Measurements from ENCODE around the gene SLC35F5.

DNA sequence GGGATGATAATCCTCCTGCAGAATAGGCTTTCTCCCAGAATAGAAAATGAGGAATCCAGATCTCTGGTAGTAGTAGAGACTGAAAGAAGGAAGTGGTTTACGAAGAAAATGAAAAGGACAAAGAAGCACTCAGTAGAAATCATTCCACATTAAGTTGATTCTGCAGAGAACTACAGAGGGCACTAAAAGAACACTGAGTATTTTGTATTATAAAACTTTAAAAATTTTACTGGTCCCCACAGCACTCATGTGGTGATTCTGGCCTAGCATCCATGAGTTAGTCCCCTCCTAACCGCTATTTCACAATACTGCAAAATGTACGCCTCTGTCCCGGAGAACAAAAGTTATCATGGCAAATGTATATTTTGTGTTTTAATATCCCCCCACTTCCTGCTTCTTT lies 42.9 kb upstream of the SLC35F5 start:
- TF ChIP-seq, protein P1, sequence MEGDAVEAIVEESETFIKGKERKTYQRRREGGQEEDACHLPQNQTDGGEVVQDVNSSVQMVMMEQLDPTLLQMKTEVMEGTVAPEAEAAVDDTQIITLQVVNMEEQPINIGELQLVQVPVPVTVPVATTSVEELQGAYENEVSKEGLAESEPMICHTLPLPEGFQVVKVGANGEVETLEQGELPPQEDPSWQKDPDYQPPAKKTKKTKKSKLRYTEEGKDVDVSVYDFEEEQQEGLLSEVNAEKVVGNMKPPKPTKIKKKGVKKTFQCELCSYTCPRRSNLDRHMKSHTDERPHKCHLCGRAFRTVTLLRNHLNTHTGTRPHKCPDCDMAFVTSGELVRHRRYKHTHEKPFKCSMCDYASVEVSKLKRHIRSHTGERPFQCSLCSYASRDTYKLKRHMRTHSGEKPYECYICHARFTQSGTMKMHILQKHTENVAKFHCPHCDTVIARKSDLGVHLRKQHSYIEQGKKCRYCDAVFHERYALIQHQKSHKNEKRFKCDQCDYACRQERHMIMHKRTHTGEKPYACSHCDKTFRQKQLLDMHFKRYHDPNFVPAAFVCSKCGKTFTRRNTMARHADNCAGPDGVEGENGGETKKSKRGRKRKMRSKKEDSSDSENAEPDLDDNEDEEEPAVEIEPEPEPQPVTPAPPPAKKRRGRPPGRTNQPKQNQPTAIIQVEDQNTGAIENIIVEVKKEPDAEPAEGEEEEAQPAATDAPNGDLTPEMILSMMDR (IDR thresholded peaks at IDR 0.05; ENCODE audit: poor library complexity, severe bottlenecking) = no peak
- TF ChIP-seq POLR2AphosphoS5 (IDR thresholded peaks at IDR 0.05) = no peak
- TF ChIP-seq TAF1 (IDR thresholded peaks at IDR 0.05; ENCODE audit: low read depth) = no peak
- TF ChIP-seq EZH2 (IDR thresholded peaks at IDR 0.05; ENCODE audit: borderline replicate concordance, insufficient read depth, low read length, poor library complexity, severe bottlenecking) = no peak
- no peak for TF ChIP-seq EP300 (conservative IDR thresholded peaks at IDR 0.05; ENCODE audit: poor library complexity, severe bottlenecking)
- no peak for TF ChIP-seq RAD21 (conservative IDR thresholded peaks at IDR 0.05)
- no peak for TF ChIP-seq MXI1 (conservative IDR thresholded peaks at IDR 0.05; ENCODE audit: poor library complexity, severe bottlenecking)
- TF ChIP-seq, protein P2, sequence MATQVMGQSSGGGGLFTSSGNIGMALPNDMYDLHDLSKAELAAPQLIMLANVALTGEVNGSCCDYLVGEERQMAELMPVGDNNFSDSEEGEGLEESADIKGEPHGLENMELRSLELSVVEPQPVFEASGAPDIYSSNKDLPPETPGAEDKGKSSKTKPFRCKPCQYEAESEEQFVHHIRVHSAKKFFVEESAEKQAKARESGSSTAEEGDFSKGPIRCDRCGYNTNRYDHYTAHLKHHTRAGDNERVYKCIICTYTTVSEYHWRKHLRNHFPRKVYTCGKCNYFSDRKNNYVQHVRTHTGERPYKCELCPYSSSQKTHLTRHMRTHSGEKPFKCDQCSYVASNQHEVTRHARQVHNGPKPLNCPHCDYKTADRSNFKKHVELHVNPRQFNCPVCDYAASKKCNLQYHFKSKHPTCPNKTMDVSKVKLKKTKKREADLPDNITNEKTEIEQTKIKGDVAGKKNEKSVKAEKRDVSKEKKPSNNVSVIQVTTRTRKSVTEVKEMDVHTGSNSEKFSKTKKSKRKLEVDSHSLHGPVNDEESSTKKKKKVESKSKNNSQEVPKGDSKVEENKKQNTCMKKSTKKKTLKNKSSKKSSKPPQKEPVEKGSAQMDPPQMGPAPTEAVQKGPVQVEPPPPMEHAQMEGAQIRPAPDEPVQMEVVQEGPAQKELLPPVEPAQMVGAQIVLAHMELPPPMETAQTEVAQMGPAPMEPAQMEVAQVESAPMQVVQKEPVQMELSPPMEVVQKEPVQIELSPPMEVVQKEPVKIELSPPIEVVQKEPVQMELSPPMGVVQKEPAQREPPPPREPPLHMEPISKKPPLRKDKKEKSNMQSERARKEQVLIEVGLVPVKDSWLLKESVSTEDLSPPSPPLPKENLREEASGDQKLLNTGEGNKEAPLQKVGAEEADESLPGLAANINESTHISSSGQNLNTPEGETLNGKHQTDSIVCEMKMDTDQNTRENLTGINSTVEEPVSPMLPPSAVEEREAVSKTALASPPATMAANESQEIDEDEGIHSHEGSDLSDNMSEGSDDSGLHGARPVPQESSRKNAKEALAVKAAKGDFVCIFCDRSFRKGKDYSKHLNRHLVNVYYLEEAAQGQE (IDR thresholded peaks at IDR 0.05; ENCODE audit: borderline replicate concordance) = no peak

All from neural cell (in vitro differentiated cells).